GM19351 (cell line): ENCODE data around the gene FCHSD2.
A peak's percentile ranks its signal among the peaks of the same experiment; 100 is the strongest.
"Not testable (repeated sequence)": the region's sequence is repeated elsewhere in the genome, so short reads cannot be mapped to it uniquely, and the experiment has no call there.

Experiments used
- ATAC-seq: cut with Tn5 transposase; IDR thresholded peaks from one replicate; pipeline ENCODE4 v1.9.1; 2021; ENCODE audit warnings: mild to moderate bottlenecking, moderate library complexity; ENCODE audit not compliant: unreplicated experiment

FCHSD2 gene

DNA sequence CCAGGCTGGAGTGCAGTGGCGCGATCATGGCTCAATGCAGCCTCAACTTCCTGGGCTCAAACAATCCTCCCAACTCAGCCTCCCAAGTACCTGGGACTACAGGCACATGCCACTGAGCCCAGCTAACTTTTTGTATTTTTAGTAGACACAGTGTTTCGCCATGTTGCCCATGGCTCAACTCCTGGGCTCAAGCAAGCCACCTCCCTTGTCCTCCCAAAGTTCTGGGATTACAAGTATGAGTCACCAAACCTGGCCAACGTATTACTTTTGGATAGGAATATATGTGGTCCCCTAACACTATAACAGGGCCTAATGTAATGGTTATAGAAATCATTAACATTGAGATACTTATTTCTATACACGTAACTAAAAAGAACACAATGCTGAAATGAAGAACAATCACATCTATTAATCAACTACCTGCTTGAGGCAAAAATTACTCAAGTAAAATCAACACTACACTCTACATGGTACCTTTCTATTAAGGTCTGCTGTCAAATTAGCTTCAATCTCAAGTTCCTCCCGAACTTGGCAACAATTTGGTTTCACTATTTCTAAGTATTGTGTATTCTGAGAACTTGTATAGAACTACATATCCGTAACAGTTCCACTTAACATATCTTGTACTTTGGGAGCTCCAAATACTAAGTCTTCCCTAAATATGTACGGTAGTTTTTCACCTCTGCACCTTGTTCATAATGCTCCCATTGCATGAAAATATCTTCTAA lies 124.9 kb downstream of the FCHSD2 start:
- ATAC-seq = no peak

DNA sequence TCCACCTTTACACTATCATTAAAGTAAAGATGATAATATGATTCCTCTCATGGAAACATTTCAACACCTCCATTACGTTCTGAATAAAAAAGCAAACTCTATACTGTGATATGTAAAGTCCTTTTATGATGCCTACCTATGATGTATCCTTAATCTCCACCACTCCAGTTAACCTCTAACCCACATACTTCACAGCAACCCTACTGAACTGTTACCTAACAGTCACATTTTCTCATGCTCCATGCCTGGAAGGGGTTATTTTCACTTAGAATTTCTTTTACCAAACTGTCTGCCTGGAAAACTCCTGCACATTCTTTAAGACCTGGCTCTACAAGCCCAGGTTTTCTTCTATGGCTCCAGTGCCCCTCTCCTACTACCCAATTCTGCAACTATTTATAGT lies 129.1 kb downstream of the FCHSD2 start:
- ATAC-seq = no peak

DNA sequence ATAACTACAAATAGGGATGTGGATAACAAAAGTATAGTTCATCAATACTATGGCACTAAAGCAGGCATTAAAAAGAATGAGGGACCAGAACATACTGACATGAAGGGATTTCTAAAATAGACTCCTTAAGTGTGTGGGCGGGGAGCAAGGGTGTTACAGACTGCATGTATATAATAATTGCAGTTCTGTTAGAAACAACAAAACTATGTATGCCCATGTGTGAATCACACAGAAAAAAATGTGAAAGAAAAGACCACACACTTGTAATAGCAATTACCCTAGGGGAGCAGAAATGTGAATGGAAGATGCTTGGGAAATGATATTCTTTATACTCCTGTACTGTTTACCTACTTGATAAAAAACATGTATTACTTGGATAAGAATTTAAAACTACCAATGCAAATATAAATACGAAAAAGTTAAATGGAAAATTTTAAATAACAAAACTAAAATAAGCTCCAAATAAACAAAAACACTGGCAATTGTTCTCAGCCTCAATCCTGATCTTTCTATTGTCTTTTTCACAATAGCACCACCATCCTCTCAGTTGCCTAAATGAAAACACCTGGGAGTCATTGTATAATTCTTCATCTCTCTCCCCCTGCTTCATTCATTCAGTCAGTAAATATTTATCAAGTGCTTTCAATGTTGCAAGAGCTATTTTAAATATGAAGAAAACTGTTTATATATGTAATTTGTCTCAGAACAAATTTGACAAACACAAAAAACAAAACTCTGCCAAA lies 129.8 kb downstream of the FCHSD2 start:
- ATAC-seq = no peak

DNA sequence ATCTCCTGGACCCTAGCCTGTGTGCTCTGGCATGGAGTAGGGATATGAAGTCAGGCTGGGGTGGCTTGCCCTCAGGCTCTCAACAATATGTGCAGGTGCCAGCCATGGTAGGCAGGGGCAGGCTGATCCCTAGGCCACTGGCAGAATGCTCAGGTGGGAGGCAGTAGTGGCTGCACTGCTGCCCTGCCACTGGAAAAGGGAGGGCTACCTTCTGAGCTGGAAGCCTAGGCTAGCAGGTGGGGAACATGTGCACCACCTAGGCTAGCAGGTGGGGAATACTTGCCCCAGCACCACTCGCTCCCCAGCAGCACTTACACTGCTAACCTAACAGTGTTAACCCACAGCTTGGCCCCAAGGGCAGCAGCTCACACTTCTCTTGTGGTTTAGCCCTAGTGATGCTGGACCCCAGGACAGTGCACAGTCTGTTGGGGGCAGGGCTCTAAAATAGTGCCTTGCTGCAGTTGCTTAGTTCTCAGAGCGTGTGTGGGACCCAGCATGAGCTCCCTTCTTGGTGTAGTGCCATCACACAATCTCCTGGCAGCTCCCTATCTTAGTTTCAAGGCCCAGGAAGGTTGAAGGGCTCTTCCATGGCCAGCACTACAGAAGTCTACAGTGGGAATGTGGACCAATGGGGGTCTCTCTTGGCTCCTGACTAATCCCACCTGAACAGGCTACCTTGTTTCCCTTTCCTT lies 130.8 kb downstream of the FCHSD2 start:
- no peak for ATAC-seq

DNA sequence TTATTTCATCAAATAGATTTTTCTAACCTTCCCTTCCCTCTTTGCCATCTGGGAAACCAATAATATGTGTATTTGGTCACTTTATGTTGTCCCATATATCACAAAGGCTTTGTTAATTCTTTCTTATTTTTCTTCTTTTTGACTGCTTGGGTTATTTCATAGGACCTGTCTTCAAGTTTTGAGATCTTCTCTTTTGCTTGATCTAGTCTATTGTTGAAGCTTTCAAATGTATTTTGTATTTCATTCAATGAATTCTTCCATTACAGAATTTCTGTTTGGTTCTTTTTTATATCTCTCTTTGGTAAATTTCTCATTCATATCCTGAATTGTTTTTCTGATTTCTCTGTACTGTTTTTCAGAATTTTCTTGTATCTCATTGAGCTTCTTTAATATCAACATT lies 132.1 kb downstream of the FCHSD2 start:
- no peak for ATAC-seq

DNA sequence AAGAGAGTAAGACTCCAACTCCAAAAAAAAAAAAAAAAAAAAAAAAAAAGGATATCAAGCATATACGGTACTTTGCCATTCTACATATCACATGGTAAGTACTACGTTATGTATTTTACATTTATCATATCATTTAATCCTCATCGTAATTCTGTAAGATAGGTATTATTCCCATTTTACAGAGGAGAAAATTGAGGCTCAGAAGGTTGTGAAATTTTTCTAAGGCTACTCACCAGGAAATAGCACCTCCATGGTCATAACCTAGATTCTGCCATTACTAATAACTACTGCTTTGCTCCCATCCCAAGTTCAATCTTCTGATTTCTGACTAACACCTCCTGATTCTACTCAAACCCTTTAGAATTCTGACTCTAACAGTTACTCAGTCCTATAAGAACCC lies 138.0 kb downstream of the FCHSD2 start:
- ATAC-seq = no peak

DNA sequence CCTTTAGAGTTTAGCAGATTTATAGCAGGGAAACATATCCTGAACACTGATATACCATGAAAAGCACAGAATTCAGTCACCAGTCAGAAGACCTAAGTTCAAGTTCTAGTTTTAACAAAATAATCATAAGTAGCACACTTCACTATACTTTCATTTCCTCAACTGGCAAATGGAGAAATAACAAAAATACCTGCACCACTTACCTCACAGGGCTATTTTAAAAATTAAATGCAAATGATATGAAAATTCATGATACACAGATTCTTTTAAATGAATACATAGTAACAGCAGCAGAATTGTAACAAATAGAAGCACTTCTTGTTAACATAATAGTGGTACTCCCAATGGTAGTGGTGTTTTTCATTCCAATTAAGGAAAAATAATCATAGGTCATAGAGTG lies 139.0 kb downstream of the FCHSD2 start:
- ATAC-seq = peak; percentile 81

DNA sequence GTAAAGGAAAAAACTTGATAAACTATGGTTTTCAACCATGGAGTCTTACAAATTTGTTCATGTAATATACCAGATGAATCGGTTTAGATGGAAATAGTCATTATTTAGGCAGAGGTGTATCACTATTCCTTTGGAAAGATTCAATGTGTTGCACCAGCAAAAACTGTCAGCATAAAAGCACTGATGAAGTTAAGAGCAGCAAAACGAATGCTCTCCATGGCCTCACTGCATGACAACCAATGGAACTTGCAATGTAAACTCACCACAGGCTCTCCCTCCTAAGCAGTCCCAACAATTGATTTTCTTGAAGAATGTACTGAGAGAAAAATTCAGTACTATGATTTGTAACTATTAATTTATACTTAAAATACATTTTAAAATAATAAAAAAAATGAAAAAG lies 139.9 kb downstream of the FCHSD2 start:
- no peak for ATAC-seq

DNA sequence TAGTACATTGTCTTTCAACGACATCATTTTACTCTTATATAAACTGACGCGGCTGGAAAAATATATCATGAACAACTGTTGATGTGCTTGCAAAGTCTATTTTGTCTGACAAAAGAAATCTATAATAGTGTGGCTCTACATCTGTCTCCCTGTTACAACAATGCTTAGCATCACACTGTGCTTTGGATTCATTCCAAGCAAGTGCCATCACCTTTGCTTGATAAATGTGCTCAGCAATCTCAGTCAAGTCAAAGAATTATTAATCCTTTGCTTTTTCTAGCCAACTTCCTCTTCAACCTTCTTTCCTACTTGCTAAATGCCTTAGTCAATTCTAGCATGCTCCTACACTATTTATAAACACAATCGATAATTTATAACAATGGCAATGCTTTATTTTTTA lies 140.5 kb downstream of the FCHSD2 start:
- ATAC-seq = no peak

DNA sequence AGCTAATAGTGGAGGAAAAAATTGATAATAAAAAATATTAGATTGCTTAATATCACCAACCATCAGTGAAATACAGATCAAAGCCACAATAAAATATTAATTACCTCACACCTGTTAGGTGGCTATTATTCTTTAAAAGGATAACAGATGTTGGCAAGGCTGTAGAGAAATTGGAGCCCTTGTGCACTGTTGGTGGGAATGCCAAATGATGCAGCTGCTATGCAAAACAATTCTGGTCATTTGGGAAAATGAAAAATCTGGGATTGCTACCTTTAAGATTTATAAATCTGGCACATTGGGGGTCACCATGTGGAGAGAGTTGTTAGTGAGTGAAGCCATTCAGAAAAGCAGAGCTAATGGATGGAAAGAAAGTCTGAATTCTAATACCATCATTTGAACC lies 143.4 kb downstream of the FCHSD2 start:
- no peak for ATAC-seq

DNA sequence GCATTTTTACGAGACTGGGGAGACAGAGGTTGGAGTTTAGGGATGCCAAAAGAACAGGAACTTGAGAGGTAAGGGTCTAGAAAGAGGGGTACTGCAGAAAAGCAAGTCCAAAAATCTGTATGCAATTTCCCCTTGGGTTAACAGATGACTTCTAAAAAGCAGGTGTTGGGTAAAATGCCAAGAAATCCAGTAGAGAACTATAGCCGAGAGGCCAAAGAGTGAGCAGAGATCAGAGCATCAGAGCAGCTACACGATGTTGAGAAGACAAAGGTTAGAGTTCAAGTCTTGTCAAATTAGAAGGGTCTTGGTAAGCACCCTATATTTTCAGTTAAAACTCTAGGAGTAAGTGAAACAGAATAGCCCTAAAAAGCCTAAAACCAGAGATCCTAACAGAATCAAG lies 145.2 kb downstream of the FCHSD2 start:
- no peak for ATAC-seq

DNA sequence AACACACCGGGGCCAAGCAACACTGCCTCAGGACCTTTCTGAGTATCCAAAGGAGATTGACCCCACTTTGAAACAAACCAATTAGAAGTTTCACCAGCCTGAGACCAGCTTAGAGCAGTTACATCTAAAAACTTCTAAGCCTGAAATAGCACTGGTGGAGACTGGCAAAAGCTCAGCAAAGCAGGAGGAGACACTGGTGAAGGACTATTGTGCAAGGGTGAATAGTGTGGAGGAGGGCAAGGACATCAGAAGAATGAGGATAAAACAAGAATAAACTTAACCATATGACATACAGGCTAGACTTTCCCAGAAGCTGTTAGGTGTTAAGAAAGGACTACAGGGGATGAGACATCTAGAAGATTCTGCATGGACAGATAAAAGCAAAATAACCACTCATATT lies 152.4 kb downstream of the FCHSD2 start:
- no peak for ATAC-seq

DNA sequence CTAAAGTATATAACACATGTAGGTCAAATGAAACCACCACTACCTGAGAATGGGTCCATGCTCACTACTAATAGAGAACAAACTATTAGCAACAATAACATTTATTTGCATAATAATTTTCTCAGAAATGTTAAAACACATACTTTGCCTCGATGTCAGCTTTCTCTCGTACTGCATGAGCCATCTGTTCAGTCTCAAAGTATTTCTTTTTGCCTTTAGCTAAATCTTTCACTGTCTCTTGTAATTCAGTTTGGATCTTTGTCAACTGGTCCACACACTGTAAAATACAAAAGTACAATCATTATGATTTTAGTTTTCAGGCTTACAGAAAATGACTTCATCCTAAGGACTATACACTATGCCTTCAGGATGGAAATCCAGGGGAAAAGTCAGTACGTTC lies 153.3 kb downstream of the FCHSD2 start:
- ATAC-seq = no peak

DNA sequence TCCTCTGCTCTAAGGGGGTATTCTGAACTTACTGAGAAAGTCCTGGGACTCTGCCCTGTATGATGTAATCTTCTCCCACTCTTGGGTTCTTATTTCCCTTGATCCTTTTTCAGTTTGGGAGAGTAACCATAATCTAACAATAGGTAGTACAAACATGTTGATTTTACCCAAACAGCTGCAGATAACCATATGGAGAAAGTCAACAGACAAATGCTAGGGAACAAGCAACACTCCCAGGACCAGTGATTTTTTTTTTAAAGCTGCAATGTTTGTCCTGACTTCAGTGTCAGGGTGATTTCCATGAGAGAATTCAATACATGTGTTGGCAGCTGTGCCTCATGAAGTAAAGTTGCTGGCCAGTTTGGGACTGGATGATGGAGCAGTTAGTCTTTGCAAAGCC lies 156.5 kb downstream of the FCHSD2 start:
- no peak for ATAC-seq

DNA sequence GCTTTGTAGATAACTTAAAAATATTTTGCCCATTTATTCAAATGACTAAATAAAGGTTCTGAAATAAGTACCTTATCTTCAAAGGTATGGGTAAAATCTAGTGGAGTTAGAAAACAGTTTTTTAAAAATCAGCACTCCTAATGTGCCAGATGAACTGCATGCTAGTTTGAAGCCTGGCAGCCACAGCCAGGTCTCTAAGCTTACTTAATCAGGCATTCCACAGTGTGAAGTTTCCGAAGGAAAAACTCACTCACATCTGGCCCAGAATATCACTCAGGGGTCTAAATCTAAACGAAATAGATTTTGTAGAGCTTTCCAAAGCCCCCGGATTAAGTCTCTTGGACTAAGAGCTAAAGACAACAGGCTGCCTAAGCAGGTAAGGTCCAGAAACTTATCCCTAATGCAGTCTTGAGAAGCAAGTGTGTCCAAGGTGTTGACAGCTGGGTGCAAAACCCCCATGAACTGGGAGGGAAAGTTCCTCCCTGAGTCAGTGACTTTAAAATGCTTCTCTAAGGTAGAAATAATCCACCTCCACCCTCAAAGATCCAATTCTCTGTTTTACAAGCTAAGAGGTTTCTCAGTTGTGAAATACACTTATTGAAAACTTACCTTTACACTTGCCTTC lies 157.6 kb downstream of the FCHSD2 start:
- ATAC-seq = no peak

DNA sequence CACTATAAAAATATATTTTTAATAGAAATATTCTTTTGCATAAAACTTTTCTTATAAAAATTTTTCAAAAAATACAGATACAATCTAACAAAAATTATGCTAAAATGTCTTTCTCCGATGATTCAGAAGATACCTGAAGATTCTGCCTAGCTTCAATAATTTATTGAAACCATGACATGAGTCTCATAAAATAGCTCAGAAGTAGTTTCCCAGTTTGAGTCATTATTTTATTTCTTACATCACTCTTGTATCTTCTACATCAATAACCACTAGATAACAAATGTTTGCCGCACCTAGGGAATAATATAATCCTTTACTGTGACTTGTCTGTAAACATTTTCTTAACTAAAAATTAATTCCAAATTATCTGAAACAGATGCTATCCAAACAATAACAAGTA lies 158.6 kb downstream of the FCHSD2 start:
- no peak for ATAC-seq

DNA sequence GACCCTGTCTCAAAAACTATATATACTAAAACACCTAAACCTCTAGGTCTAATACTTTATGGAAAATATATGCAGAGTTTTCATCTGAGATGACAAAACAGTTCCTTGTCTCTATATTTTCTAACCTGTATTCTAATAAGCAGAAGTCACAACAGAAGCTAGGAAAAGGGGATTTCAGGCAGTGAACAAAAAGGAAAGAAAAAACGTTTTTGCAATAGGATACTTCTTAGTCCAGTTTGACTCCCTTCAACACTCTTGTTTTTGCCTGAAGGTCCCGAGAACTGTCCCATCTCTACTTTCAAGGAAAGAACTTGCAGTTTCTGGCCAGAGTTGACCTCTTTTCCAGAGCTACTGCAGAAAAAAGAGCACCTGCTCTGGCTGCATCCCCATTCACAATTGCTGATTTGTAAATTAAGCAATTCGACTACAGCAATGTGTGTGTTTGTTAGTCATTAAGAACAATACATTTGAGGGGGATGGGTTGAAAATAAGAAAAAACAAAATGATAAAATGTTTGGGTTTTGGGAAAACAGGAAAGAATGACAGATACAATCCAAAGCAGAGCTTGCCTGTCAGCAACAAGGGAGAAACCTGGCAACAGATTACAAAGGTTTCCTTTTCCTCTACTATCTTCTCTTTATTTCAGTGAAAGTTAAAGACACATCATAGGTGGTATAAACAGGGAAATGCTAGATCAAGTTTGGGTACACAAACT lies 160.0 kb downstream of the FCHSD2 start:
- ATAC-seq = no peak

DNA sequence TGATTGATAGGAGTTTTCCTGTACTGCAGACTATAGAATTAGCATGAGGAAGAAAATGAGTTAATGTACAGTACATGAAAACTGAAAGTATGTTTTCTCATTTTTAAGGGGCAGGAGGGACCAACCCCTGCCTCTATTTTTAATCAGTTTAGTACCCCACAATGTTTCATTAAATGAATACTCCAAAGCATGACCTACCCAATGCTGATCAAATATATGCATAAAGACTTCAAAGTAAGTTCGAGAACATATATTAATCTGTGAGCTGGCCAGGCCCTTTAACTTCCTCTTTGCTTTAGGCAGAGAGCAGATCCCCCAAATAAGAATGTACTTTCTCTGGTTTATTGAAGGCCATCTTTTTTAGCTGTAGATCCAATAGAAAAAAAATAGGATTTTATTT lies 161.0 kb downstream of the FCHSD2 start:
- ATAC-seq = no peak

DNA sequence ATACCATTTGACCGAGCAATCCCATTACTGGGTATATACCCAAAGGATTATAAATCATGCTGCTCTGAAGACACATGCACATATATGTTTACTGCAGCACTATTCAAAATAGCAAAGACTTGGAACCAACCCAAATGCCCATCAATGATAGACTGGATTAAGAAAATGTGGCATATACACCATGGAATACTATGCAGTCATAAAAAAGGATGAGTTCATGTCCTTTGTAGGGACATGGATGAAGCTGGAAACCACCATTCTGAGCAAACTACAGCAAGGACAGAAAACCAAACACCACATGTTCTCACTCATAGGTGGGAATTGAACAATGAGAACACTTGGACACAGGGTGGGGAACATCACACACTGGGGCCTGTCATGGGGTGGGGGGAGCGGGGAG lies 164.3 kb downstream of the FCHSD2 start:
- ATAC-seq = not testable (repeated sequence)

DNA sequence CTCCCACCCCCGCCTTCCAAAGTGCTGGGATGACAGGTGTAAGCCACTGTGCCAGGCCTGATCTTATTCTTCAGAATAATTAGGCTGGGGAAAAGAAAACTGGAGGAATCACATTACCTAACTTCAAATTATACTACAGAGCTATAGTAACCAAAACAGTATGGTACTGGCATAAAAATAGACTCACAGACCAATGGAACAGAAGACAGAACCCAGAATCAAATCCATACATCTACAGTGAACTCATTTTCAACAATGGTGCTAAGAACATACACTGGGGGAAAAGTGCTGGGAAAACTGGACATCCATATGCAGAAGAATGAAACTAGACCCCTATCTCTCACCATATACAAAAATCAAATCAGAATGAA lies 165.6 kb downstream of the FCHSD2 start:
- not testable (repeated sequence) for ATAC-seq
